DND-41 (cell line): Measurements from ENCODE around the gene PDE4B.

ENCODE experiments used
- ATAC-seq: fragments of 200-7000 bp; cut with Tn5 transposase; 3 replicates; pipeline ENCODE4 v1.9.1; 2021; ENCODE audit warnings: low read depth; ENCODE audit not compliant: insufficient read depth
- DNase-seq: peaks from one replicate; pipeline ENCODE4 v3.0.0-alpha.2; 2020
- H2AFZ ChIP-seq: 2 replicates; pipeline ENCODE4 v1.6.0; 2012; ENCODE audit warnings: low read depth, low read length
- H3K27ac ChIP-seq: 2 replicates; pipeline ENCODE4 v1.5.1; 2012; ENCODE audit warnings: low read length, inconsistent platforms
- H3K27me3 ChIP-seq: fragments of 200-600 bp; sonication (generic); 2 replicates; pipeline ENCODE4 v1.6.0; 2012; ENCODE audit warnings: low read length, mild to moderate bottlenecking, inconsistent platforms; ENCODE audit not compliant: insufficient read depth, poor library complexity
- H3K36me3 ChIP-seq: 2 replicates; pipeline ENCODE4 v1.5.1; 2012; ENCODE audit warnings: low read length, inconsistent platforms; ENCODE audit not compliant: insufficient read depth
- H3K4me1 ChIP-seq: 2 replicates; pipeline ENCODE4 v1.5.1; 2012; ENCODE audit warnings: mild to moderate bottlenecking, low read length; ENCODE audit not compliant: insufficient read depth
- H3K4me2 ChIP-seq: 2 replicates; pipeline ENCODE4 v1.6.0; 2012; ENCODE audit warnings: mild to moderate bottlenecking, moderate library complexity, low read length, inconsistent platforms; ENCODE audit not compliant: insufficient read depth
- H3K4me3 ChIP-seq, 2 experiments: fragments of 200-600 bp in 1 of 2; shearing (Covaris generic) in 1 of 2; 2 replicates each; pipeline ENCODE4 v1.5.1; 2012 to 2016; ENCODE audit warnings: inconsistent platforms in 2 of 2, low read length in 2 of 2, mild to moderate bottlenecking in 2 of 2, low read depth in 1 of 2, moderate library complexity in 1 of 2
- H3K79me2 ChIP-seq: 2 replicates; pipeline ENCODE4 v1.6.0; 2012; ENCODE audit warnings: low read length, inconsistent platforms; ENCODE audit not compliant: insufficient read depth
- H3K9ac ChIP-seq: 2 replicates; pipeline ENCODE4 v1.6.0; 2012; ENCODE audit warnings: low read depth, mild to moderate bottlenecking, inconsistent platforms, low read length, moderate library complexity
- H3K9me3 ChIP-seq: 2 replicates; pipeline ENCODE4 v1.5.1; 2012; ENCODE audit warnings: low read length, moderate library complexity, mild to moderate bottlenecking, inconsistent platforms; ENCODE audit not compliant: insufficient read depth, severe bottlenecking
- H4K20me1 ChIP-seq: 2 replicates; pipeline ENCODE4 v1.6.0; 2012; ENCODE audit warnings: low read length; ENCODE audit not compliant: insufficient read depth
- CTCF ChIP-seq: IDR thresholded peaks from 2 replicates; pipeline ENCODE4 v1.5.1; 2012; ENCODE audit warnings: borderline replicate concordance, low read length, moderate library complexity, mild to moderate bottlenecking; ENCODE audit not compliant: poor library complexity, severe bottlenecking; ENCODE audit errors: extremely low read depth
- EZH2 ChIP-seq: IDR thresholded peaks from 3 replicates; pipeline ENCODE4 v1.6.1; 2012; ENCODE audit warnings: borderline replicate concordance, low read depth, mild to moderate bottlenecking, moderate library complexity, low read length, inconsistent platforms; ENCODE audit not compliant: severe bottlenecking

PDE4B gene

GRCh38 chr1:66370462-66370971 lies 577.8 kb downstream of the PDE4B start:
- H3K79me2 ChIP-seq, result no peaks in the 10 kb centered on the region
- no peak overlapping the region for H3K4me3 ChIP-seq
- DNase-seq (no peak), ATAC-seq (no peak)
- no peaks in the 10 kb centered on the region for H3K27me3 ChIP-seq
- H3K27ac ChIP-seq, result no peak overlapping the region
- no peak overlapping the region for H2AFZ ChIP-seq
- peaks cover 9% of the 10 kb centered on the region; the same call in 1 of the 2 replicates for H3K4me1 ChIP-seq
- H3K4me2 ChIP-seq, result no peak overlapping the region
- no peaks in the 10 kb centered on the region for H3K36me3 ChIP-seq
- no peak for TF ChIP-seq CTCF
- no peak for TF ChIP-seq EZH2
- no peaks in the 10 kb centered on the region for H4K20me1 ChIP-seq
- no peak overlapping the region for H3K9ac ChIP-seq
- H3K9me3 ChIP-seq, result no peaks in the 10 kb centered on the region

GRCh38 chr1:66371233-66372005 lies 578.7 kb downstream of the PDE4B start:
- no peaks in the 10 kb centered on the region for H3K9me3 ChIP-seq
- H3K4me1 ChIP-seq, result peaks cover 9% of the 10 kb centered on the region; the same call in 1 of the 2 replicates
- ATAC-seq (no peak), DNase-seq (no peak)
- no peak overlapping the region for H3K4me2 ChIP-seq
- H3K27ac ChIP-seq, result no peak overlapping the region
- H2AFZ ChIP-seq, result no peak overlapping the region
- TF ChIP-seq CTCF, result no peak
- no peak for TF ChIP-seq EZH2
- H3K9ac ChIP-seq, result no peak overlapping the region
- no peaks in the 10 kb centered on the region for H3K36me3 ChIP-seq
- no peaks in the 10 kb centered on the region for H4K20me1 ChIP-seq
- no peaks in the 10 kb centered on the region for H3K79me2 ChIP-seq
- no peaks in the 10 kb centered on the region for H3K27me3 ChIP-seq
- H3K4me3 ChIP-seq, result no peak overlapping the region

- Histone ChIP-seq H3K27ac (no peak overlapping the region), H3K27me3 (no peaks in the 10 kb centered on the region), H2AFZ (no peak overlapping the region), H3K4me3 (no peak overlapping the region), H3K36me3 (no peaks in the 10 kb centered on the region), H3K9ac (no peak overlapping the region), H4K20me1 (no peaks in the 10 kb centered on the region), H3K4me1 (peaks cover 9% of the 10 kb centered on the region; the same call in 1 of the 2 replicates), H3K79me2 (no peaks in the 10 kb centered on the region), H3K4me2 (no peak overlapping the region), H3K9me3 (no peaks in the 10 kb centered on the region)
- DNase-seq (no peak), ATAC-seq (no peak)
- TF ChIP-seq EZH2, result no peak
- no peak for TF ChIP-seq CTCF
Measured at GRCh38 chr1:66372522-66373101, 579.9 kb downstream of the PDE4B start.
